ENCODE measurements around the gene CELA3B.
A peak's percentile ranks its signal among the peaks of the same experiment; 100 is the strongest.
"Not testable (repeated sequence)": the region's sequence is repeated elsewhere in the genome, so short reads cannot be mapped to it uniquely, and the experiment has no call there.

CELA3B gene

DNA sequence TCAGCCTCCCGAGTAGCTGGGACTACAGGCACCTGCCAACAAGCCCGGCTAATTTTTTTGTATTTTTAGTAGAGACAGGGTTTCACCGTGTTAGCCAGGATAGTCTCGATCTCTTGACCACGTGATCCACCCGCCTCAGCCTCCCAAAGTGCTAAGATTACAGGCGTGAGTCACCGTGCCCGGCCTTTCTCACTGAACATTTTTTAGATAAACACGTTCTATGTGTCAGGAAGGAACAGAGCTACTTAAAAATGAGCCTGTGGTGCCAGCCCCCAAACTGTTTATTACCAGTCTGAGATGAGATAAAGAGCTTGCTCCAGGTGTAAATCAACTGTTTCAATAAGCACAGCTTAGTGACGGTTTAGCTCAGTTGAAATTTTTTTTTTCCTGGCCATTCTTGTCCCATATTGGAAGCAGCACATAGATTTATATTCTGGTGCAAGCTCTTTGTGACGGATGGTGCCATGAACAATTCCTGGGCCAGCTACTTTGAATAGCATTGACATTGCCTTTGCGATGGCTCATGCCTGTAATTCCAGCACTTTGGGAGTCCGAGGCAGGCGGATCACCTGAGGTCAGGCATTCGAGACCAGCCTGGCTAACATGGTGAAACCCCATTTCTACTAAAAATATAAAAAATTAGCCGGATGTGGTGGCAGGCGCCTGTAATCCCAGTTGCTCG lies 33.7 kb upstream of the CELA3B start:
- not testable (repeated sequence) for H3K27ac ChIP-seq (ENCODE audit: extremely low read depth, low read depth, low read length)

DNA sequence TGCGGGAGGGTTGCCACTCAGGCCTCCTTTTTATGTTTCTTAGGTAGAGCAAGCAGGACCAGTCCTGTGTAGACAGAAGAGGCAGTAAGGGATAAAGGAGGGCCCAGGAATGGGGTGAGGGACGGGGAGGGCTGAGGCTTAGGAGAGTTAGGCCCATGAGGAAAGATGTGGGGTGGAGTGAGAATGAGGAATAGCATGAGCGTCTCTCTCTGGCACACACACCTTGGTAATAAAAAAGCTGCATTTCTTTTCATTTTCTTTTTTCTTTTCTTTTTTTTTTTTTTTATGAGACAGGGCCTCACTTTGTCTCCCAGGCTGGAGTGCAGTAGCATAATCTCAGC lies 32.1 kb upstream of the CELA3B start:
- ChIA-PET POLR2A (interaction anchor here (0.5 kb wide), 1 partner anchor 16 kb away, joined by 4 read pairs; no protein-coding TSS in a partner anchor), CTCF (interaction anchor here (0.6 to 1.0 kb wide), 2 partner anchors 9 to 722 kb away, joined by 3 read pairs; no protein-coding TSS in a partner anchor)
- no peaks in the 10 kb centered on the region for H3K36me3 ChIP-seq (ENCODE audit: control insufficient read depth in 2 of 2, insufficient read depth in 1 of 2, low read length in 2 of 2)
- H3K4me1 ChIP-seq (ENCODE audit: control insufficient read depth, insufficient read depth, low read length): no peaks in the 10 kb centered on the region
- H3K27ac ChIP-seq (ENCODE audit: extremely low read depth, low read depth, low read length): no peak overlapping the region
- H3K4me3 ChIP-seq (ENCODE audit: low read depth, low read length): no peak overlapping the region
- no peak for TF ChIP-seq ZNF404 (tag by site-specific recombination; IDR thresholded peaks at IDR 0.05)
- TF ChIP-seq HOXC10 (CRISPR knock-in tag; IDR thresholded peaks at IDR 0.05): no peak
- no peak for TF ChIP-seq KLF10 (tag by site-specific recombination; IDR thresholded peaks at IDR 0.05)
- no peak for TF ChIP-seq ZNF843 (tag by site-specific recombination; IDR thresholded peaks at IDR 0.05)
- no peak for TF ChIP-seq TCF7L2 (IDR thresholded peaks at IDR 0.05; ENCODE audit: borderline replicate concordance, low read depth, low read length)
- TF ChIP-seq ZNF366 (tag by site-specific recombination; conservative IDR thresholded peaks at IDR 0.05): no peak
- TF ChIP-seq ZFP41 (tag by site-specific recombination; IDR thresholded peaks at IDR 0.05; ENCODE audit: borderline replicate concordance): no peak
- no peak for TF ChIP-seq ZNF677 (tag by site-specific recombination; IDR thresholded peaks at IDR 0.05)
- TF ChIP-seq, protein P1, sequence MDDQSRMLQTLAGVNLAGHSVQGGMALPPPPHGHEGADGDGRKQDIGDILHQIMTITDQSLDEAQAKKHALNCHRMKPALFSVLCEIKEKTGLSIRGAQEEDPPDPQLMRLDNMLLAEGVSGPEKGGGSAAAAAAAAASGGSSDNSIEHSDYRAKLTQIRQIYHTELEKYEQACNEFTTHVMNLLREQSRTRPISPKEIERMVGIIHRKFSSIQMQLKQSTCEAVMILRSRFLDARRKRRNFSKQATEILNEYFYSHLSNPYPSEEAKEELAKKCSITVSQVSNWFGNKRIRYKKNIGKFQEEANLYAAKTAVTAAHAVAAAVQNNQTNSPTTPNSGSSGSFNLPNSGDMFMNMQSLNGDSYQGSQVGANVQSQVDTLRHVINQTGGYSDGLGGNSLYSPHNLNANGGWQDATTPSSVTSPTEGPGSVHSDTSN (CRISPR knock-in tag; IDR thresholded peaks at IDR 0.05): no peak
- TF ChIP-seq ZNF391 (tag by site-specific recombination; IDR thresholded peaks at IDR 0.05; ENCODE audit: borderline replicate concordance, low read depth): no peak
- TF ChIP-seq ZBTB8A (tag by site-specific recombination; IDR thresholded peaks at IDR 0.05): no peak
- no peak for TF ChIP-seq ZNF324 (tag by site-specific recombination; IDR thresholded peaks at IDR 0.05)
- TF ChIP-seq GFI1B (tag by site-specific recombination; IDR thresholded peaks at IDR 0.05): no peak
- TF ChIP-seq SP2 (tag by site-specific recombination; IDR thresholded peaks at IDR 0.05): no peak
- TF ChIP-seq ZNF248 (tag by site-specific recombination; IDR thresholded peaks at IDR 0.05): no peak
- no peak for TF ChIP-seq ZNF530 (tag by site-specific recombination; IDR thresholded peaks at IDR 0.05; ENCODE audit: low read depth)
- TF ChIP-seq ZNF658 (tag by site-specific recombination; IDR thresholded peaks at IDR 0.05): no peak
- no peak for TF ChIP-seq KLF7 (tag by site-specific recombination; IDR thresholded peaks at IDR 0.05; ENCODE audit: borderline replicate concordance)
- TF ChIP-seq, protein P2, sequence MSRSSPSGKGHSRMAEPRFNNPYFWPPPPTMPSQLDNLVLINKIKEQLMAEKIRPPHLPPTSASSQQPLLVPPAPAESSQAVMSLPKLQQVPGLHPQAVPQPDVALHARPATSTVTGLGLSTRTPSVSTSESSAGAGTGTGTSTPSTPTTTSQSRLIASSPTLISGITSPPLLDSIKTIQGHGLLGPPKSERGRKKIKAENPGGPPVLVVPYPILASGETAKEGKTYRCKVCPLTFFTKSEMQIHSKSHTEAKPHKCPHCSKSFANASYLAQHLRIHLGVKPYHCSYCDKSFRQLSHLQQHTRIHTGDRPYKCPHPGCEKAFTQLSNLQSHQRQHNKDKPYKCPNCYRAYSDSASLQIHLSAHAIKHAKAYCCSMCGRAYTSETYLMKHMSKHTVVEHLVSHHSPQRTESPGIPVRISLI (tag by site-specific recombination; IDR thresholded peaks at IDR 0.05): no peak
- TF ChIP-seq, protein P3, sequence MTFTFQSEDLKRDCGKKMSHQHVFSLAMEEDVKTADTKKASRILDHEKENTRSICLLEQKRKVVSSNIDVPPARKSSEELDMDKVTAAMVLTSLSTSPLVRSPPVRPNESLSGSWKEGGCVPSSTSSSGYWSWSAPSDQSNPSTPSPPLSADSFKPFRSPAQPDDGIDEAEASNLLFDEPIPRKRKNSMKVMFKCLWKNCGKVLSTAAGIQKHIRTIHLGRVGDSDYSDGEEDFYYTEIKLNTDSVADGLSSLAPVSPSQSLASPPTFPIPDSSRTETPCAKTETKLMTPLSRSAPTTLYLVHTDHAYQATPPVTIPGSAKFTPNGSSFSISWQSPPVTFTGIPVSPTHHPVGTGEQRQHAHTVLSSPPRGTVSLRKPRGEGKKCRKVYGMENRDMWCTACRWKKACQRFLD (tag by site-specific recombination; IDR thresholded peaks at IDR 0.05): no peak
- no peaks in the 10 kb centered on the region for H3K9me3 ChIP-seq (ENCODE audit: control insufficient read depth, insufficient read depth, low read depth, low read length)

More for the DNA sequence above, 33.7 kb upstream of the CELA3B start:
- H3K36me3 ChIP-seq (ENCODE audit: control insufficient read depth in 2 of 2, insufficient read depth in 1 of 2, low read length in 2 of 2); H3K4me3 ChIP-seq (ENCODE audit: low read depth, low read length); H3K4me1 ChIP-seq (ENCODE audit: control insufficient read depth, insufficient read depth, low read length); H3K9me3 ChIP-seq (ENCODE audit: control insufficient read depth, insufficient read depth, low read depth, low read length); CTCF ChIA-PET: not testable (repeated sequence)
- POLR2A ChIA-PET: interaction anchor here (1.1 kb wide), 1 partner anchor 10 kb away, joined by 7 read pairs; no protein-coding TSS in a partner anchor
- peak; percentile 39; the same call in 1 of the 2 replicates for TF ChIP-seq WT1 (tag by site-specific recombination; IDR thresholded peaks at IDR 0.05)
- peak; percentile 57 for TF ChIP-seq SP7 (tag by site-specific recombination; IDR thresholded peaks at IDR 0.05)
- peak; percentile 52 for TF ChIP-seq SETDB1 (IDR thresholded peaks at IDR 0.05; ENCODE audit: insufficient read length, low read length)
- TF ChIP-seq ZNF664 (tag by site-specific recombination; IDR thresholded peaks at IDR 0.05): peak; percentile 73
- TF ChIP-seq ZNF629 (tag by site-specific recombination; IDR thresholded peaks at IDR 0.05): peak; percentile 29; the same call in 1 of the 2 replicates

Measured in HEK293 (cell line).